GM08714 (cell line): Measurements from ENCODE around the gene RGS19.

Experiments used
- H3K4me3 ChIP-seq: fragments of 200-500 bp; sonication (Bioruptor generic); 2 replicates; pipeline ENCODE4 v1.5.1; 2014; ENCODE audit warnings: mild to moderate bottlenecking, low read length, inconsistent platforms
- ZNF274 ChIP-seq: IDR thresholded peaks from 2 replicates; pipeline ENCODE4 v1.6.1; 2012; ENCODE audit warnings: mild to moderate bottlenecking, low read depth, low read length

The RGS19 gene

DNA sequence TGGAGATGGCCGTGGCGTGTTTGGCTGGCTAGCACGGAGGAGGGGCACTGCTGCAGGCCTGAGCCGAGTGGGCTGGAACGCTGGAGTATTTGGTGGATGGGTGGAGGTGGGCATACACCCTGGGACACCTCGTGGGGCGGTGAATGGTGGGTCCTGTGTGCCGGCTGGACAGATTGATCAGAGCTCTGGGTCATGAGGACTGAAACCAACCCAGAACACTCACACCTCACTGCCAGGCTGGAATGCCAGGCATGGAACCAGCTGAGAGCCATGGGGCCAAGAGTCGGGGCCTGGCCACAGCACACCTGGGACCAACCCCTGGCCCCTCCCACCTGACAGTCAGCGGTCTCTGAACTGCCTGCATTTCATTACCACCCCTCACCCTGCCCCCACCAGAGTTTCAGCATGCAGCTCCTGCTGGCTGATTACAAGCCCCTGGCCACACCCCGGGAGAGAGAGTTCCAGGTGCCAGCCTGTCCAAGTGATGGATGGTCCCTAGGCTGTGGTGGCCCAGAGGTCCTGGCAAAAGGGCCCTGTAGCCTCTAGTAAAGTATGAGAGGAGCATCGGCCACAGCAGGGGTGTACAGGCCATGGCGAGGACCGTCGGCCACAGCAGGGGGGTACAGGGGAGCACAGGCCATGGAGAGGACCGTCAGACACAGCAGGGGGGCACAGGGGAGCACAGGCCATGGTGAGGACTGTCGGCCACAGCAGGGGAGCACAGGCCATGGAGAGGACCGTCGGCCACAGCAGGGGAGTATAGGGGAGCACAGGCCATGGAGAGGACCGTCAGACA, 24.8 kb upstream of the RGS19 start:
- H3K4me3 ChIP-seq: no peak overlapping the region
- no peak for TF ChIP-seq ZNF274

DNA sequence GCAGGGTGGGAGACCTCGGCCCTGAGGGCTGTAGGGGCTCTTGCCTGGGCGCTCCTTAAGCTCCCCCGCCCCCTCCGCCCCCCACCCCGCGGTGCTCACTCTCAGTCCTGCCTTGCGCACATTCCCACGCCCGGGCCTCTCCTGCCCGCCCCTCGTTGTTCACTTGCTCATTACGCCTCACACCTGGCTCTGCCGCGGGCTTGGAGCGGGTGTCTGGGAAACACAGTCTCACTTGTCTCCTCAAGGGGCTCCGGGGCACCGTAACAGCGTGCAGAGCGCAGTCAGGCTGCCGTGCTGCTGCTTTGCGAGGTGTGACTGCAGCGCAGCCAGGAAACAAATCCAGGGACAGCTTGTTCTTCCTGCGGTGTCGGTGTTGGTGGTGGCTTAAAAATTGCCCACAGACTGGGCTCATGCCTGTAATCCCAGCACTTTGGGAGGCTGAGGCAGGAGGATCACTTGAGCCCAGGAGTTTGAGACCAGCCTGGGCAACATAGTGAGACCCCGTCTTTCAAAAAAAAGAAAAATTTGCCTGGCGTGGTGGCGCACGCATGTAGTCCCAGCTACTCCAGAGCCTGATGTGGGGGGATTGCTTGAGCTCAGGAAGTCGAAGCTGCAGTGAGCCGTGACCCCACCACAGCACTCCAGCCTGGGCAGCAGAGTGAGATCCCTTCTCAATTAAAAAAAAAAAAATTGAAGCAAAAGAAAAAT, 23.5 kb upstream of the RGS19 start:
- H3K4me3 ChIP-seq: no peak overlapping the region
- TF ChIP-seq ZNF274: no peak

DNA sequence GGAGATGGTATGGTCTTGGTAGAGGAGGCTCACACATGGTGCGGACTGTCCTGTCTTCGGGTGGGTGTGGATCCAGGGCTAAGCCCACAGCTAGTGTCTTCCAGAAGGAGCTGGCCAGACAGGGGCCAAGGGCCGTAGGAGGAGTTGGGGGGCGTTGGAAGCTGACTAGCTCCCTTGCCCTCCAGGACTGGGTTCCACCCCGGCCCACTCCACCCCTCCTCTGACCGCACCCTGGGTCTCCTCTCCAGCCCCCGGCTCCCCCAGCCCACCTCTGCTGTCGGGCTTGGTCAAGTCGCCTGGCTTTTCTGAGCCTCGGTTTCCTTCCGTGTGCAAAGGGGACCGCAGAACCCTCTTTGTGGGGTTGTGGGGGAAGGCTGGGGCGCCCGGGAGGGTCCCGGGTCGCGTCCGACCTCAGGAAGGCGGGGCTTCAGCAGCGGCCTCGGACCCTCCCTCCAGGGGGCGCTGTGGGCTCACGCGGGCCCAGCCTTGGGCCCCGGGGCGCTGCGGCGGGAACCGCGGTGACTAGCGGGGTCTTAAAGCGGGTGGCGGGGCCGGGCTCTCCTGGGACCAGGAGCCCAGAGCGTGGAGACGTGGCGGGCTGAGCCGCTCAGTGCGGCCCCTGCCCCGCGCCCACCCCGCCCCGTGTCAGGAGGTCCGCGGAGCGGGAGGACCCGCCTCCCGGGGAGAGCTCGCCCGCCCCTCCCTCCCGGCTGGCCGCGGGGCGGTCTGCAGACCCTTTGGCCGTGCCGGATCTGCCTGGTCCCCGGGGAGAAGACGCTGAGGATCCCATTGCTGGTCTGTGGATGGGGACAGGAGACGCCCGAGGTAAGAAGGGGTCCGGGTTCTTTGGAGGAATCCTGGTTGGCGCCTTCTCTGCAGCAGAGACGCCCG, 22.7 kb upstream of the RGS19 start:
- H3K4me3 ChIP-seq: no peak overlapping the region
- no peak for TF ChIP-seq ZNF274

DNA sequence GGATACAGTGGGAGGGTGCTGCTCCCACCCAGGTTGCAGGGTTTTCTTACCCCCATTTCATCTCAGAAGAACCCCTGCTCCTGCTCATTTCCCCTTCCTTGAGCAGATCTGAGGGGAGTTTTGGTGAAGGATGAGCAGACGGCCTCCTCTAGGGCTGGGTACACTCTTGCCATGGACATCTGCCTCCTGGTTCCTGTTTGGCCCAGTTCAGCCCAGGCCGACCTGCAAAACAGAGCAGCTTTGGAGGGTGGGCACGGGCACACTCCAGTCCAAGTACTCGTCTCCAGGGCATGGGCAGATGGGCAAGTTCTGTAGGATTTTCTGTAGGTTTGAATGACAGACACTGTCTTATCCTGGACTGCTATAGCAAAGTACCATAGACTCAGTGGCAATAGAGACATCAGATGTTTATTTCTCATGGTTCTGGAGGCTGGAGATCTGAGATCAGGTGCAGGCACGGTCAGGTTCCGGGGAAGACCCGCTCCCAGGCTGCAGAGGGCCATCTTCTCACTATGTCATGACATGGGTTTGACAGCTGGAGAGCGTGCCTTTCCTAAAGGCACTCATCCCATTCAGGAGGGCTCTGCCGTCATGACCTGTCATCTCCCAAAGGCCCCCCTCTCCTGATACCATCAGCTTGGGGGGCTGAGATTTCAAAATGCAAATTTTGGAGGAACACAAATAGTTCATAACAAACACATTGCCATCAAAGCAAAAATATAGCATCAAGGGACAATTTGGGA, 21.8 kb upstream of the RGS19 start:
- TF ChIP-seq ZNF274: no peak
- H3K4me3 ChIP-seq: no peak overlapping the region

DNA sequence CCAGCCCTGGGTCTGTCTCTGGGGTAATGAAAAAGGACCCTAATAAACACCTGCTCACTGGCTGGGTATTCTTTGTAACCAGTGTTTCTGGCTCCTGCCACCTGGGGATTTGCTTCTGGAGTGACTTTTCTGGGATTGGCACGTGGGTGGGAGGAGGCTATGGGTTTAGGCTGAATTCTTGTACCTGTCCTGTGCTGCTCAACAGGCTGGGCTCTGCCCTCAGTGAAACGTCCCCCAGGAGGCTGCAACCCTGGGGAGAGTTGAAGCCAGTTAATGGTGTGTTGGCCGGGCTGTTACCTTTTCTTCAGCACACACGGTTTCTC, 21.2 kb upstream of the RGS19 start:
- no peak for TF ChIP-seq ZNF274
- H3K4me3 ChIP-seq: no peak overlapping the region

DNA sequence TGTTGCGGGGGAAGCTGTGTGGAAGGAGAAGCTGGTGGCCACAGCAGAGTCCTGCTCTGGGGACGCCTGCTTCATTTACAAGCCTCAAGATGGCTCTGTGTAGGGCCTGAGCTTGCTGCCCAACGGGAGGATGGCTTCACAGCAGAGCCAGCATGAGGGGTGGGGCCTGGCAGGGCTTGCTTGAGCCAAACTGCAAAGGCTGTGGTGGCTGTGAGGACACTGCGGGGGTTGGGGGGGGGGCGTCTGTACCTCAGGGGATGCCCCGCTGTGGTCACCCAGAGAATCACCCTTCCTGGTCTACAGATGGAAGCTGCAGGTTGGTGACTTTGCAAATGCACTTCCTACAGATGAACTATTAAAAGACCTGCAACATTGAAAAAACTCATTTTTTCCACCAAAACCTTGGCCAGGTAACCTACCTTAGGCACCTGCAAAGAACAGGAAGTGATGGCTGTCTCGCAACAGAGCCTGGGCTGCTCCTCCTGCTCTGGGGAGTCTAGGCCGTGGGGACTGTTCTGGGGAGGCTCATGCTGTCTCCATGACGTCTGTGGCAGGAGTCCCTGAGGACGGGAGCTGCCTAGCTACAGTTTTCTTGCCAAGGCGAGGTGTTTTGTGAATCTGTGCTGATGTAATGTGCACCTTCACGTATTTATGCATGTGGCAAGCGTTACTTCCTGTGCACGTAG, 20.7 kb upstream of the RGS19 start:
- no peak for TF ChIP-seq ZNF274
- no peak overlapping the region for H3K4me3 ChIP-seq

DNA sequence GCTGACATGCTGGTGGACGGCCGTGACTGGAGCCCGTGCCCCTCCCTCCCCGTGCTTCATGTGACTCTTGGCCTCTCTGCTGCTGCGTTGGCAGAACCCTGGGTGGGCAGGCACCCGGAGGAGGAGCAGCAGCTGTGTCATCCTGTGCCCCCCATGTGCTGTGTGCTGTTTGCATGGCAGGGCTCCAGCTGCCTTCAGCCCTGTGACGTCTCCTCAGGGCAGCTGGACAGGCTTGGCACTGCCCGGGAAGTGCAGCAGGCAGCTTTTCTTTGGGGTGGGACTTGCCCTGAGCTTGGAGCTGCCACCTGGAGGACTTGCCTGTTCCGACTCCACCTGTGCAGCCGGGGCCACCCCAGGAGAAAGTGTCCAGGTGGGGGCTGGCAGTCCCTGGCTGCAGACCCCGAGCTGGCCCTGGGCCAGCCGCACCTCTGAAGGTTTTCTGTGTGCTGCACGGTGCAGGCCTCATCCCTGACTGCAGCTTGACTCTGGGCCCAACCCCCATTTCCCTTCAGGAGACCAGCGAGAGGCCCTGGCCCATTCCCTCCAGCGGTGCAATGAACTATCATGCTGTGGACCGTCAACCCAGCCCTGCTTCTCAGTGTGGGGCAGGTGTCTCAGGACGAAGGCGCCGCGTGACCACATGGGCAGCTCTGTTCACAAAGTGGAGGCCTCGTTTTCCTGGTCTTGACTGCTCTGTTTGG, 19.9 kb upstream of the RGS19 start:
- no peak overlapping the region for H3K4me3 ChIP-seq
- TF ChIP-seq ZNF274: no peak

DNA sequence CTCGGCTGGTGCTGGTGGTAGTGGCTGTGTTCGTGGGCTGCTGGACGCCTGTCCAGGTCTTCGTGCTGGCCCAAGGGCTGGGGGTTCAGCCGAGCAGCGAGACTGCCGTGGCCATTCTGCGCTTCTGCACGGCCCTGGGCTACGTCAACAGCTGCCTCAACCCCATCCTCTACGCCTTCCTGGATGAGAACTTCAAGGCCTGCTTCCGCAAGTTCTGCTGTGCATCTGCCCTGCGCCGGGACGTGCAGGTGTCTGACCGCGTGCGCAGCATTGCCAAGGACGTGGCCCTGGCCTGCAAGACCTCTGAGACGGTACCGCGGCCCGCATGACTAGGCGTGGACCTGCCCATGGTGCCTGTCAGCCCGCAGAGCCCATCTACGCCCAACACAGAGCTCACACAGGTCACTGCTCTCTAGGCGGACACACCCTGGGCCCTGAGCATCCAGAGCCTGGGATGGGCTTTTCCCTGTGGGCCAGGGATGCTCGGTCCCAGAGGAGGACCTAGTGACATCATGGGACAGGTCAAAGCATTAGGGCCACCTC, 19.2 kb upstream of the RGS19 start:
- no peak overlapping the region for H3K4me3 ChIP-seq
- TF ChIP-seq ZNF274: no peak

DNA sequence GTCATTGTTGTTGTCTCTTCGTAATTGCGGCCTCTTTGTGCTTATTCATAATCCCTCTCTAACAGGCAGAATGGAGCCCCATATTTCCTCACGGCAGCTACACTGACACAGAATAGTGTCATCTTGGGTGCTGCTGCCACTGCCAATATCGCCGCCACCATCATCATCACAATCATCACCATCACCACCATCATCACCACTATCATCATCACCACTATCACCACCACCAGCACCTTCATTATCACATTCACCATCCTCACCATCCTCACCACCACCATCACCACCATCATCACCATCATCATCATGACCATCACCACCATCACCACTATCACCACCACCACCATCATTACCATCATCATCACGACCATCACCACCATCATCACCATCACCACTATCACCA, 17.2 kb upstream of the RGS19 start:
- no peak for TF ChIP-seq ZNF274
- no peak overlapping the region for H3K4me3 ChIP-seq

DNA sequence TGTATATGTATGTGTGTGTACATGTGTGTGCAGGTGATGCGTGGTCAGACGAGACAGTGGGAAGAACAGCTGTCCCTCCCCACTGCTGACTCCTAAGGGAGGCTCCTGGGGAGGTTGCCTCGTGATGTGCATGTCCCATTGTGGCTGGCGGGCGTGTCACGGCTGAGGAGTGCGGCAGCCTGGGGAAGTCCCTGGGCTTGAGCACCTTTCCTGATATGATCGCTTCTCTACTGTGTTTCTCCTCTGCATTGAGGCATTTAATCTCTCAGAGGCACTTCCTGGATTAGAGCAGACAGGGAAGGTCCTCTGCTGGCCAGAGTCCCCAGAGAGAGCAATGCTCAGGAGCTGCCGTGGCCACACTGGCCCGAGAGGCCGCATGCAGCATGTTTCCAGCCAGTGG, 16.6 kb upstream of the RGS19 start:
- no peak for TF ChIP-seq ZNF274
- H3K4me3 ChIP-seq: no peak overlapping the region

DNA sequence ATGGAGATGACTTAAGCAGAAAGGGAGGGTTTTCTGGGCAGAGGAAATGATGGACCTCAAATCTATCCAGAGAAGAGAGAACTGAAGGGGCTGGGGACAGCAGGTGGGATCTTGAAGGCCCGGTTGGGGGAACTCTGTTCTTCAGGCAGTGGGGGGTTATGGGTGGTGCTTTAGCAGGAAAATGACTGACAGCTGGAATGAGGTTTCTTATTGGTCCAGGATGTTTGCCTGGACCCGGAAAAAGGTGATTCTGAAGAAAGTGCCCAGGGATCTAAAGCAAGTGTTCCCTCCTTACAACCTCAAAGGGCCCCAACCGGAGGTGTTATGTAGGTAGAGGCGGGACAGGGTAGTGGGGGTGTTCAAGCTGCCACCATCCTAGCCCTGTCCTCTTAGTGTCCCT, 16.1 kb upstream of the RGS19 start:
- no peak for TF ChIP-seq ZNF274
- no peak overlapping the region for H3K4me3 ChIP-seq

DNA sequence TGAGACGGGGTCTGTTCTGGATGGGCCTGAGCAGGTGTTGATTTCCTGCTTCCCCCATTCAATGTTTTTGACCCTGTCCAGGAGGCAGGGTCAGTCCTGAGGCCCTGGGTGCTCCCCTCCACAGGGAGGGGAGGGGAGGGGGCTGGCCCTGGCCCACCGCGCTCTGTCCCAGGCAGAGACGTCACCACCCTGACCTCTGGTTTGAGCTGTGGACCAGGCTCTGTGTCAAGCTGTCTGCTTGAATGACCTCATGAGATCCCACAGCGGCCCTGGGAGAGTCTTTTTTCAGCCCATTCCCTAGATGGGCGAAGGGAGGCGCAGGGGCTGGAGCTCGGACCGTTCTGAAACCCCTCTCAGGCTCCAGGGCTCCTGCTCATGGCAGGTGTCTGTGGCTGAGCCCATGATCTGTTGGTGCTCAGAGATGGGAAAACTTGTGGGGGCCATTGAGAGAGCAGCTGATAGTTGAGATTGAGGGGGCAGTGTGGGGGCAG, 13.7 kb upstream of the RGS19 start:
- no peak overlapping the region for H3K4me3 ChIP-seq
- no peak for TF ChIP-seq ZNF274
